Glutamatergic neuron (in vitro differentiated cells): ENCODE measurements around the gene AMN. TPM values are rescaled to one million over a fixed set of nuclear protein-coding genes. Genes with fewer than 3 reads are reported as not detected.
A peak's percentile ranks its signal among the peaks of the same experiment; 100 is the strongest.

Experiments
- DNase-seq: peaks from one replicate; pipeline ENCODE4 v3.0.0; 2022
- H3K27ac Mint-ChIP-seq: one replicate; pipeline ENCODE4 v1.8.0; 2020; ENCODE audit warnings: mild to moderate bottlenecking, mixed read lengths, inconsistent platforms; ENCODE audit not compliant: unreplicated experiment
- H3K27me3 Mint-ChIP-seq: one replicate; pipeline ENCODE4 v1.8.0; 2020; ENCODE audit warnings: mild to moderate bottlenecking, moderate library complexity, mixed read lengths, inconsistent platforms; ENCODE audit not compliant: unreplicated experiment
- H3K36me3 Mint-ChIP-seq: one replicate; pipeline ENCODE4 v1.8.0; 2020; ENCODE audit warnings: mild to moderate bottlenecking, mixed read lengths, inconsistent platforms; ENCODE audit not compliant: unreplicated experiment
- H3K4me1 Mint-ChIP-seq: one replicate; pipeline ENCODE4 v1.8.0; 2020; ENCODE audit warnings: mild to moderate bottlenecking, low read depth, mixed read lengths, inconsistent platforms; ENCODE audit not compliant: unreplicated experiment
- H3K4me3 Mint-ChIP-seq: one replicate; pipeline ENCODE4 v1.8.0; 2020; ENCODE audit warnings: mild to moderate bottlenecking, mixed read lengths, inconsistent platforms; ENCODE audit not compliant: unreplicated experiment
- H3K9me3 Mint-ChIP-seq: one replicate; pipeline ENCODE4 v1.8.0; 2020; ENCODE audit warnings: mild to moderate bottlenecking, moderate library complexity, mixed read lengths, inconsistent platforms; ENCODE audit not compliant: unreplicated experiment
- total RNA-seq: library from RNA; stranded (reverse); fragmentation: NEBNext Ultra II Directional; extraction: Animal tissue kit (Norgen Biotek cat#: 25700); gene quantifications from one replicate; pipeline ENCODE4 v1.2.1, GENCODE V29; 2021; ENCODE audit not compliant: unreplicated experiment
- TF ChIP-seq, protein P1 (sequence below): fragments of 200-600 bp; sonication (generic); IDR thresholded peaks from one replicate; pipeline ENCODE4 v1.5.0; 2021; ENCODE audit not compliant: partially characterized antibody, unreplicated experiment

Gene AMN
- total RNA-seq, 1 donor from 2014 or later = 0.34 TPM

DNA sequence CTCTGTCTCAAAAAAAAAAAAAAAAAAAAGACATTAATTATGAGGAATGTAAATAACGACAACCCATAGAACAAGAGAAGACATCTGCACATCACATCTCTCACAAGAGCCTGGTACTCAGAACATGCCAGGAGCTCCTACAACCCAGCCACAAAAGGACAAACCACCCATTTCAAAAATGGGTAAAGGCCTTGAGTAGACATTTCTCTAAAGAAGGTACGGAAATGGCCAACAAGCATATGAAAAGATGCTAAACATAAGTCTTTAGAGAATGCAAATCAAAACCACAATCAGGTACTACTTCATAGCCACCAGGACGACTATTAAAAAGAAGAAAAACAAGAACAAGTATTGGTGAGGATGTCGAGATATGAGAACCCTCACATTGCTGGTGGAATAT, 13.3 kb downstream of the AMN start:
- H3K9me3 Mint-ChIP-seq = peaks cover 13% of the 10 kb centered on the region
- DNase-seq = no peak
- H3K27ac Mint-ChIP-seq = no peak overlapping the region
- H3K4me3 Mint-ChIP-seq = no peak overlapping the region
- peaks cover 14% of the 10 kb centered on the region for H3K27me3 Mint-ChIP-seq
- H3K4me1 Mint-ChIP-seq = peaks cover 9% of the 10 kb centered on the region
- TF ChIP-seq, protein P1, sequence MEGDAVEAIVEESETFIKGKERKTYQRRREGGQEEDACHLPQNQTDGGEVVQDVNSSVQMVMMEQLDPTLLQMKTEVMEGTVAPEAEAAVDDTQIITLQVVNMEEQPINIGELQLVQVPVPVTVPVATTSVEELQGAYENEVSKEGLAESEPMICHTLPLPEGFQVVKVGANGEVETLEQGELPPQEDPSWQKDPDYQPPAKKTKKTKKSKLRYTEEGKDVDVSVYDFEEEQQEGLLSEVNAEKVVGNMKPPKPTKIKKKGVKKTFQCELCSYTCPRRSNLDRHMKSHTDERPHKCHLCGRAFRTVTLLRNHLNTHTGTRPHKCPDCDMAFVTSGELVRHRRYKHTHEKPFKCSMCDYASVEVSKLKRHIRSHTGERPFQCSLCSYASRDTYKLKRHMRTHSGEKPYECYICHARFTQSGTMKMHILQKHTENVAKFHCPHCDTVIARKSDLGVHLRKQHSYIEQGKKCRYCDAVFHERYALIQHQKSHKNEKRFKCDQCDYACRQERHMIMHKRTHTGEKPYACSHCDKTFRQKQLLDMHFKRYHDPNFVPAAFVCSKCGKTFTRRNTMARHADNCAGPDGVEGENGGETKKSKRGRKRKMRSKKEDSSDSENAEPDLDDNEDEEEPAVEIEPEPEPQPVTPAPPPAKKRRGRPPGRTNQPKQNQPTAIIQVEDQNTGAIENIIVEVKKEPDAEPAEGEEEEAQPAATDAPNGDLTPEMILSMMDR = no peak
- H3K36me3 Mint-ChIP-seq = peaks cover 4% of the 10 kb centered on the region

DNA sequence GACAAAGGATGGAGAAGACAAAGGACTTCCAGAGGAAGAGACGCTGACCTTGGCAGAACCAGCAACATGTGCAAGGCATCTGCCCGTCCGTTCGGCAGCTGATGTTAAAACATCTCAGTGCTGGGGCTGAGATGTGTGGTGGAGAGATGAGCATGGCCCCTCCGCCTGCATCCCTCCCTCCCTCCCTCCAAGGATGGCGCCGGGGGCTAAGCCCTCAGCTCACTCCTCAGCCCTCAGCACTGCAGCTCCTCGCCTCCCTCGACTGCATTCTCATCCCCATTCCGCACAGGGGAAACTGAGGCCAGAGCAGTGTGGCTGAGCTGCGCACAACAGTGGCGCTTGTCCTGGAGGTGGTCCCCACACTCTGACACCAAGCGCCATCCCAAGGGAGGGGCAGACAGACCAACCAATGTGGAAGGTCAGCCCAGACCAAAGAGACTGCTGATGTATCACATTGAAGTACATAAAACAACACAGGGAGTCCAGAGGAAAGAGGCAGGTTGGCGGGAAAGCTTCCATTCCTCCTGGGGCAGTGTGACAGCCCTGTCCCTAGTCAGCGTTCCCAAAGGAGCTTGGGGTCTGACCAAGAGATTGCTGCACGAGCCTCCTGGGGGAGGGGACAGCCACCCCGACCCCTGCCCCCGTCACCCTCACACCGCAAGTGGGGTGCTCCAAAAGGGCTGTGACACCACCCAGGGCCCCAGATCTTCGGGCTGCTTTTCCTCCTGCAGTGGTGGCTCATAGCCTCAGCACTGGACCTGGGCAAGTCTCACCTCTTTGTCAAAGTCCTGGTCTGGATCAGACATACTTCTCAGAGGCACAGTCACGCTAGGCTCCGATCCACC, 15.1 kb downstream of the AMN start:
- H3K27ac Mint-ChIP-seq = peak overlapping the region; percentile 50
- H3K4me3 Mint-ChIP-seq = no peak overlapping the region
- peaks cover 6% of the 10 kb centered on the region for H3K9me3 Mint-ChIP-seq
- DNase-seq = no peak
- peaks cover 4% of the 10 kb centered on the region for H3K36me3 Mint-ChIP-seq
- H3K4me1 Mint-ChIP-seq = peaks cover 14% of the 10 kb centered on the region
- H3K27me3 Mint-ChIP-seq = peaks cover 11% of the 10 kb centered on the region
- TF ChIP-seq, protein P1 = no peak

DNA sequence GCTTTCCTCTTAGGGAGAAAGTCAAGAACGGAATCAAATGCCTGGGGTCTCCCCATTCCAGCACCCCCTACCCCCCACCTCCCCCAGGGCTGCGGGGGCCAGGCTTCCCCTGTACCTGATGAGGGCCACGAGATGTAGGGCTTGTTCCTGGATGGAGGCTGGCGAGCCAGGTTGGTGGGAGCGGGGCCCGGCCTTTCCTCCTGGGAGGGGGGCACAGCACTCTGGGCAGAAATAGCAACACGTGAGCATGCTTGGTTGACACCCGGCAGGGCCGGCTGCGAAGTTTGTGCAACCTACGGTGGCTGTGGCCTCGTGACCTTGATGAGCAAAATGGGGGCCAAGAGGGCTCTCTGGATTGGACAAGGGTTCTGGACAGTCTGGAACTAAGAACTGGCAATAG, 15.7 kb downstream of the AMN start:
- Mint-ChIP-seq H3K9me3 (peaks cover 8% of the 10 kb centered on the region), H3K36me3 (peaks cover 5% of the 10 kb centered on the region), H3K4me3 (no peak overlapping the region), H3K27me3 (peaks cover 11% of the 10 kb centered on the region), H3K27ac (no peak overlapping the region), H3K4me1 (peaks cover 14% of the 10 kb centered on the region)
- TF ChIP-seq, protein P1 = no peak
- DNase-seq = no peak

DNA sequence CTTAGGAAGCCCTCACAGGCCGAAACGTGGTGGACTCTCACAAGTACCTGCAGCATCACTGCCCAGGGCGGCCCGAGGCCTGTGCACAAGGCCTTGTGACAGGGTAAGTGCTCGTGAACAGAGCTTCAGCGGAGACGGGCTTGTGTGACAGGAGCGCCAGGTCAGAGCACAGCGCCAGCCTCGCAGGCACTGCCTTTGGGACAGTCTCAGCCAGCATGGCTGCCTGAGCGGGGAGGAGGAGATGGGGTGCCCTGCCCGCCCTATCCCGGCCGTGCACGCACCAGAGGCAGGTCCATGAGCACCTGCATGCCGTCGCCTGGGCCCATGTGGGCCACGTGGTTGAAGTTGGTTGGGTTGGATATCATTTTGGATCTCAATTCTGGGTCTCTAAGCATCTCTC, 16.9 kb downstream of the AMN start:
- Mint-ChIP-seq H3K9me3 (peaks cover 8% of the 10 kb centered on the region), H3K27me3 (peaks cover 6% of the 10 kb centered on the region), H3K27ac (no peak overlapping the region), H3K36me3 (peaks cover 9% of the 10 kb centered on the region), H3K4me3 (no peak overlapping the region), H3K4me1 (peaks cover 14% of the 10 kb centered on the region)
- TF ChIP-seq, protein P1 = no peak
- no peak for DNase-seq

DNA sequence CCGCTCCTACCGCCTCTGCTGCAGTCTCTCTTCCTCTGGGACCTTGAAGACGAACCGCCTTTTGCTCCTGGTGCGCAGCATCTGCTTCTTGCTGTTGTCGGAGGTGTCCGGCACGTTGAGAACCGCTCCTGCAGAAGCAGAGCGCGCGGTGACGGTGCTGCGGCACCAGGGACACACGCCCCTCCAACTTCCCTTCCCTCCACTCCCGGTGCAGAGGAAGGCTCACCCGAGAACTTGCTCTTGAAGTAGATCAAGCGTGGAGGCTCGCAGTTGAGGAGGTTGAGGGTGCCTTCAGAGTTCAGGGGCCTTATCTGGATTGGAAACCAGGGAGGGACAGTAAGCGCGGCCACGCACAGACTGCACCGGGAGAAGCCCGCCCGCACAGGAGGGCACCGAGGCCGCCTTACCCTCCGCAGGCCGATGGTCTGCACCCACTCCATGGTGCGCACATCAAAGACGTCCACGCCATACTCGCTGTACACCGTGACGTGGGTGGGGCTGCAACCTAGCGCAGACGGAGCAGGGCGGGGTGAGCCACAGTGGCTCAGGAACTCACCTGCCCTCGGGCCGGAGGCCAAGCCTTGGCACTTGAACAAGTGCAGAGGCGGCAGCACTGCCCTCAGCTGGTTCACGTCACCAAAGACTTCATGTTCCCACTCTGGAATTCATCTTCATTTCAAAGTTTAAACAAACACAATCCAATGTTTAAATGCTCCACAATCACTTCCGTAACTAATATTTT, 17.5 kb downstream of the AMN start:
- Mint-ChIP-seq H3K9me3 (peaks cover 8% of the 10 kb centered on the region), H3K27me3 (peaks cover 6% of the 10 kb centered on the region), H3K4me1 (peaks cover 14% of the 10 kb centered on the region), H3K4me3 (no peak overlapping the region), H3K36me3 (peaks cover 9% of the 10 kb centered on the region), H3K27ac (no peak overlapping the region)
- TF ChIP-seq, protein P1 = no peak
- DNase-seq = no peak
